Activated gamma-delta T cell (primary cell): ENCODE measurements around the gene NUP43.
"Not testable (repeated sequence)": the region's sequence is repeated elsewhere in the genome, so short reads cannot be mapped to it uniquely, and the experiment has no call there.

Experiments used
- DNase-seq: peaks from one replicate; lab custom pipeline; 2025; lab: John Stamatoyannopoulos, UW

NUP43 gene

GRCh38 chr6:149691201-149691600 lies 55.1 kb downstream of the NUP43 start:
- DNase-seq, result no peak

GRCh38 chr6:149686230-149686629 lies 60.1 kb downstream of the NUP43 start:
- DNase-seq, result no peak

- no peak for DNase-seq
Observed at GRCh38 chr6:149683256-149683859, 63.0 kb downstream of the NUP43 start.

- DNase-seq, result not testable (repeated sequence)
Observed at GRCh38 chr6:149681845-149682244, 64.5 kb downstream of the NUP43 start.

- DNase-seq, result no peak
Observed at GRCh38 chr6:149681209-149681608, 65.1 kb downstream of the NUP43 start.

- DNase-seq, result no peak
Observed at GRCh38 chr6:149680503-149680902, 65.8 kb downstream of the NUP43 start.
